DMS53 (cell line): Measurements from ENCODE around the gene GLMN.

Experiments used
- DNase-seq: peaks from one replicate; lab custom pipeline; 2025; lab: John Stamatoyannopoulos, UW

GLMN gene, protein sequence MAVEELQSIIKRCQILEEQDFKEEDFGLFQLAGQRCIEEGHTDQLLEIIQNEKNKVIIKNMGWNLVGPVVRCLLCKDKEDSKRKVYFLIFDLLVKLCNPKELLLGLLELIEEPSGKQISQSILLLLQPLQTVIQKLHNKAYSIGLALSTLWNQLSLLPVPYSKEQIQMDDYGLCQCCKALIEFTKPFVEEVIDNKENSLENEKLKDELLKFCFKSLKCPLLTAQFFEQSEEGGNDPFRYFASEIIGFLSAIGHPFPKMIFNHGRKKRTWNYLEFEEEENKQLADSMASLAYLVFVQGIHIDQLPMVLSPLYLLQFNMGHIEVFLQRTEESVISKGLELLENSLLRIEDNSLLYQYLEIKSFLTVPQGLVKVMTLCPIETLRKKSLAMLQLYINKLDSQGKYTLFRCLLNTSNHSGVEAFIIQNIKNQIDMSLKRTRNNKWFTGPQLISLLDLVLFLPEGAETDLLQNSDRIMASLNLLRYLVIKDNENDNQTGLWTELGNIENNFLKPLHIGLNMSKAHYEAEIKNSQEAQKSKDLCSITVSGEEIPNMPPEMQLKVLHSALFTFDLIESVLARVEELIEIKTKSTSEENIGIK

DNA sequence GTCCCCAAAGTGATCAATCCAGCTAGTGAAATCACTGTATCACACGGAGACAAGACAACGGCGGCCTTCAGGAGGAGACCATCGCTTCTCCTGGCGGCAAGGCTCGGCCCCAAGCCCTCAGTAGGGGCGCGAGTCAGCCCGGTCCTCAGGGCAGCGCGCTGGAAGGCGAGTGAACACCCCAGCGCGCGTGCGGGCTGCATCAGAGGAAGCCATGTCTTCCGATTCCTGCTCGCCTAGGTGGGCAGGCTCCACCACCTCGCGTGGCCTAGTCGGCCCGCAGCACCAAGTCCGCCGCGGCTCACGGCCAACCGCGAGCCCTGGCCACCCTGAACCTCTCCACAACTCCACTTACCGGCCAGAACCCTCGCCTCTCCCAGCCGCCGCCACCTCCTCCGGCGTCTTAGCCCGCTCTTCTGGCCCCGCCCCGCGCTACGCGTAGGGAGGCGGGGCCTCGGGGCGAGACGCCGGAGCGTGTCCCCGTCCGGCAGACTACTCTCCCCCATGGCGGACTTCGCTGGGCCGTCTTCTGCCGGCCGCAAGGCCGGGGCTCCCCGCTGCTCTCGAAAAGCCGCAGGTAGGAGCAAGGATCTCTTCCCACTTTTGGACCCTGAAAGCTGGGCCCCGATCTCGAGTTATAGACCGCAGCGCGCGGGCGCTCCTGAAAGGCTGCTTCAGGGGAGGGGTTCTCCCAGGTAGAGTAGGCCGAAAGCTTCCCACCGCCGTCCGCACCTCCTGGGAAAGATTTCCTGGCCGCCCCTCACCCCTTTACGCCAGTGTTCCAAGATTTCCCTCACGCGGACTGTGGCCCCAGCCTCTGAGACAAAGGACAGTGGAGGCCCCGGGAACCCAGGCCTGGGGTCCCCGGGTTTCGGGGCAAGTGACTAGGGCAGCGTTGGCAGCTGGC is at the start of gene GLMN, which contains the start of gene RPAP2:
Gene GLMN (minus strand): TSS at position 415 of the 904 bp plus-strand sequence. CDS start 988 bp downstream, outside the sequence.
Gene RPAP2 (plus strand): TSS at position 487 of the 904 bp plus-strand sequence. CDS start 15 bp downstream, at position 502.
- peak; percentile 98 for DNase-seq

DNA sequence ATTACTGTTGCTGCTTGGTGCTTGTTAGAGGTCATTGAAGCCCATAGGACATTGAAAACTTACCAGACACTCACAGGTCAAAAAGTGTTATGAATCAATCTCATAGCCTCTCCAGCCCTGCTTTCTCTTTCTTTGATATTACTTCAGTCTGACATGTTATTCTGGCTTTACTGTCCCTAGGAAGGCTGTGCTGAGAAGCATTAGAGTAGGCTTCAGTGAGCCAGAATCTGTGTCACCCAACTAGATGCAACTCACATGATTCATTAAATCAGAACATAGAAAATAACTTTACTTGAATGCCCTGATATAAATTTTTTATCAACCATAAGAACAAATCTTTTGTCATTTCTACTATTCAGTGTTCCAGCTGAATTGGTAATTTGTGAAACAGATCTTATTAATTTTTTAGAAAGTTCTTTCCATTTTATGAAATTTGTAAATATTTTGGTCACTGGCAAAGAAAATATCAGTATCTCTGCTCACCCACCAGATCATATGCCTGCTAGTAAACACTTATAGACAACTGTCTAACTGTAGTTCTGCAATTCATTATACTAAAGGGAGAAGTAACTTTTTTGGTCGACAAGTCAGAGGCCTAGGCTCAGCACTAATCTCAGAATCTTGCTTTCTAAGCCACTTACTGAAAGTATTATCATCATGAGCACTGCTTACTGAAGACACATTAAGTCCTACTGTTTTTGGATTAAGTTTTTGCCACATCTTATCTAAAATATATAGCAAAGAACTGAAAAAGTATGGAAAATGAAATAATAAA is 48.3 kb upstream of the GLMN start:
- no peak for DNase-seq

DNA sequence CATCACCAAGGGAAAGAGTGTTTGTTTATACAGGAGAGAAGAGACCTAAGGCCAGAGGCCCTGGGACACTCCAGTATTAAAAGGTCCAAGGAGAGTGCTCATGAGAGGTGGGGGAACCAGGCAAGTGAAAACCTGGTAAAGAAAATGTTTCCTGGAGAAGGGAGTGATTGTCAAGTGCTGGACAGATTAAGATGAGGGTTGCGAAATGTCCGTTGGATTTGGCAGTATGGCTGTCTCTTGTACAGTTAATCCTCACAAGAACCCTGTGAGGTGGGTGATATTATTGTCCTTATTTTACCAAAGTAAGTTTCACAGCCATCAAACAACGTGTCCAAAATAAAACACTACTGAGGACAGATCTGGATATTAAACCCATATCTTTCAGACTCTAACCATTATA is 44.3 kb upstream of the GLMN start:
- DNase-seq = no peak

DNA sequence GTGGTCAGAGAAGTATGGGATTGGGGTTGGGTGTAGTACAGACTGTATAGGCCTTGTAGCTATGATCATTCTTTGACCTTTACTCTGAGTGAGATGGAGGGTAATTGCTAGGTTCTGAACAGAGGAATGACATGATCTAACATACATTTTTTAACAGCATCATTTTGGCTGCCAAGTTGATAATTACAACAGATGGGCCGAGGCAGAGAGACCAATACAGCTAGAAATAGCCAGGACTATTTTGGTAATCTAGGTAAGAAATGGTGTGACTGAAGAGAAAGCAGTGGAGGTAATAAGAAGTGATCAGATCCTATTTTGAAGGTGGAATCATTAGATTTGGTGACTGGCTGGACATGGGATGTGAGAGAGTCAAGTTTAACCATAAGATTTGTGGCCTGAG is 43.6 kb upstream of the GLMN start:
- no peak for DNase-seq

DNA sequence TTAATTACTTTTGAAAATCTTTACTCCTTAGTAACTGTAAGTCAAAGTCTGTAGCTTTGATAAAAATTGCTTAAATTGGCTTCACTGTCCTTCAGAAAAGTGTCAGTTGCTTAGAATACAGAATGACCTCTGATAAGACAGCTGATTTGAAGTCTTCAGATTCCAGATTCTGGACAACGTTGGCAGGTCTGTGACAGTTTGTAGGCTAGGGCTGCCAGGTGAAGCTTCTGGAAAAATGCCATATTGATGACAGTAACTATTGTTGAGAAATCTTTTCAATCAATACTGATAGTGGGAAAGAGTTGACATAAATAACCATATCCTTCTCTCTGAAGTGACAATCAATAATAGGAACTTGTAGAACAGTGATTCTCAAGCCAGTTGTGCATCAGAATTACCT is 41.4 kb upstream of the GLMN start:
- DNase-seq = no peak

DNA sequence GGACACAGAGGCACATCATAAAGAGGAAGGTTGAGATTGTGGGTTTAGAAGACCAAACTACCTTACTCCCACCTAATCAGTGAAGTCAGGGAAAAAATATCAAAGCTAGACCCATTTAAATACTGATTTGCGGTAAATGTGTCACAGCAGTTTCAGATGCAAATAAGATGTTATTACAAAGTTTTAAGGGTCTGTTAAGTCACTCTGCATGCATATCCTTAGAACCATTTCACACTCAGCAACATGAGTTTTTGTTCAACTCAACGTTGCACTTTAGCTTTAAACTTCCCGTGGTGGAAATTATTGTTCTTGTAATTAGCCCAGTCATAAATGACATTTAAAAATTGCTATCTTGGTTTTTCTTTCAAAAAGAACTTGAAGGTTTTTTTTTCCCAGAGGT is 34.9 kb upstream of the GLMN start:
- no peak for DNase-seq

DNA sequence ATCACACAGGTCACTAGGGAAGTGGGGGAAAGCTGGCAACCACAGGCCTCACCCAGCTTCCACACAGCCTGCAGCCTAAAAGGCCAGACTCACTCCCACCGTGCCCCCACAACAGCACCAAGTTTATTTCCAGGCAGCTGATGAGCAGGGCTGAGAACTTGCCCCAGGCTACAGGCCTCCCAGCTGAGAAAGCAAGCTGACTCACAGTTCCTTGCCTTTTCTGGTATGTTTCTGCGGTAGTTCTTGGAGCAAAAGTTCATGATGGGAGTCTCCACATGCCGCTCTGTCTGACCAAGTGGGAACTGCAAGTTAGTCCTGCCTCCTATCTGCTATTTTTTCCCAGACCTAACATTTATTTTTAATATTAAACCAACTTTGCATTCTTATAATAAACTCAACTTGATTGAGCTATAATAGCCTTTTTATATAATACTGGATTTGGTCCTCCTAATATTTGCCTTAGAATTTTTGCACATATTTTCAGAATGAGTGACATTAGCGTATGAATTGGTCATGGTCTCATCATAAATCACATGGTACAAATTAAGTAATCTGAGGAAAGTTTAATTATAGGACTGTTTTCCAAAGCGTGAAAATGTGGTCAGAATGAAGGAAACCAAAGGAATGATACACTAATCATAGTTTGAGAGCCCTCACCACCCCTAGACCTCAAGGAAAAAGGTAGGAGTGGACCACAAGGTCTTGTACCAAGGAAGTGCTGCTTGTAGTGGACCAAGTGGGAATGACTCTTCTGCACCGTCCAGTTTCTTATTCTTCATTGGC is 30.8 kb upstream of the GLMN start:
- DNase-seq = no peak

DNA sequence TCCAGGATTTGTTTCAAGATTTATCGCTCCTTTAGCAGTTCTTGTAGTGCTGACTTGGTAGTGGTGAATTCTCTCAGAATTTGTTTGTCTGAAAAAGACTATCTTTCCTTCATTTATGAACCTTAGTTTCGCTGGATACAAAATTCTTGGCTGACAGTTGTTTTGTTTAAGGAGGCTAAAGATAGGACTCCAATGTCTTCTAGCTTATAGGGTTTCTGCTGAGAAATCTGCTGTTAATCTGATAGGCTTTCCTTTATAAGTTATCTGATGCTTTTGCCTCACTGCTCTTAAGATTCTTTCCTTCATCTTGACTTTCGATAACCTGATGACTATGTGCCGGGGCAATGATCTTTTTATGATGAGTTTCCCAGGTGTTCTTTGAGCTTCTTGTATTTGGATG is 29.0 kb upstream of the GLMN start:
- DNase-seq = no peak

DNA sequence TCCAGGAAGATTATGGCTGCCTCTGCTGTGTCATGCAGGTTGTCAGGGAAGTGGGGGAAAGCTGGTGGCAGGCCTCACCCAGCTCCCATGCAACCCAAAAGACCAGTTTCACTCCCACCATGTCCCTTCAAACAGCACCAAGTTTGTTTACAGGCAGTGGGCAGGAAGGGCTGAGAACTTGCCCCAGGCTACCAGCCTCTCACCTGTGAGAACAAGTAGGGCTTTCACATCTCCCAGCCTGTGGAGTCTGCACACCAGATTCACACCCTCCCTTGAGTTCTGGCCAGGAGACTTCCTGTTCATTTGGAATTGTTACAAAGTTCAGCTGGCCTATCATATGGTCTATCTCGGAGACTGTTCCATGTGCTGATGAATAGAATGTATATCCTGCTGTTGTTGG is 27.9 kb upstream of the GLMN start:
- no peak for DNase-seq

DNA sequence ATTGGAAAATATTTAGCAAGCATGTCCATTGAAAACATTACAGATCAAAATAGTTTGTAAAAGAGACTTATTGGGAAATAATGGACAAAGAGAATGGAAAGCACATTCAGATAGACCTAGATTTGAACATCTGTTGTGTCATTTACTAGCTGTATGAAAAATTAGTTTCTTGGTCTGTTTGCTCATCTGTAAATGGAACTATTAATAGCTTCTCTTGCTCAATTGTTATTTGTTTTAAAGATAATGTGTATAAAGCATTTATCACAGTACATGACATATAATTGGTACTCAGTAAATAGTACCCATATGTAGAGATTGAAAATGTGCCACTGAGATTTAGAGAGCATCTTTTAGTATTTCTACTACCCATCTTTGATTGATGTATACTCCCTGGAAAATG is 26.0 kb upstream of the GLMN start:
- DNase-seq = no peak

DNA sequence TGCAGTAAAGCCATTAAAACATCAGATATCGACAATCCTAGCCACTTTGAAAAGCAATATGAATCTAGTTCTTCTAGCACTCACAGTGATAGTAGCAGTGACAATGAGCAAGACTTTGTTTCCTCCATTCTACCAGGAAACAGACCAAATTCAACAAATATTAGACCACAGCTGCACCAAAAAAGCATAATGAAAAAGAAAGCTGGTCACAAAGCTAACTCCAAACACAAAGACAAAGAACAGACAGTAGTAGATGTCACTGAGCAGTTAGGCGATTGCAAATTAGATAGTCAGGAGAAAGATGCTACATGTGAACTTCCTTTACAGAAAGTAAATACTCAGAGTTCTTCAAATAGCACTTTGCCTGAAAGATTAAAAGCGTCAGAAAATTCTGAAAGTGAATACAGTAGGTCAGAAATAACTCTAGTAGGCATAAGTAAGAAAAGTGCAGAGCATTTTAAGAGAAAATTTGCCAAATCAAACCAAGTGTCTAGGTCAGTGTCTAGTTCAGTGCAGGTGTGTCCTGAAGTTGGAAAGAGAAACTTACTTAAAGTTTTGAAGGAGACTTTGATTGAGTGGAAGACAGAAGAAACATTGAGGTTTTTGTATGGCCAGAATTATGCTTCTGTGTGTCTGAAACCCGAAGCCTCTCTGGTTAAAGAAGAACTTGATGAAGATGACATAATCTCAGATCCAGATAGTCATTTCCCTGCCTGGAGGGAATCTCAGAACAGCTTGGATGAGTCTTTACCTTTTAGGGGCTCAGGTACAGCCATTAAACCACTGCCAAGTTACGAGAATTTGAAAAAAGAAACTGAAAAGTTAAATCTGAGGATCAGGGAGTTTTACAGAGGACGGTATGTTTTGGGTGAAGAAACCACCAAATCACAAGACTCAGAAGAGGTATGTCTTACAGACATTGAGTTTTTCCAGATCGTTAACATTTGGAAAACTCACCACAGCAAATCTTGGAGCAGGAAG is 25.0 kb upstream of the GLMN start:
- no peak for DNase-seq

DNA sequence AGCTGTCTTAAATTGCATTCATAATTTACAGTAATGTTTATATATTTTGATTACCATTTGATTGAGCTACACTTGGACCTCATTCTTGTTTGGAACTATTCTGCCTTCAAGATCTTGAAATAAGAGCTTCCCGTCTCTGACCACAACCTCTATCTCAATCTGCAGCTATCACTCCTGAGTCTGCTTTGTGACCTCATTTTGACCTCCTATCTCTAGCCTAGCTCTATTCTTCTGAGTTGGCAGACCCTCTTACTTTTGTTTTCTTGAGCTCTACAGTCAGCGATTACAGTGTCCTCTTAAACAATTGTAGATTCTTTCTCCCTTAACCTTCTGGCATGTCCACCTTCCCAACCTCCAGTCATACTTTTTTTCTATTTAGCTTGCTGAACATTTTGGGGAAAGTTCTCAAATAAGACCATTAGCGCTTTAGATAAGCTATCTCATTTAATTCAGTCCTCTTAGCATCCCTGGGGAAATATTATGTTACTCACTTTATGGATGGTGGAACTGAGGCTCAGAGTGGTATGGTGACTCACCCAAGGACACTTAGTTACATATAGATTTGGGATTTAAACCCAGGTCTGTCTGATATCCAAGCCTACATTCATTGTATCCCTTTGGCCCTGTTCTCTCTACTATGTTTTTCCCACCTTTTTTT is 19.2 kb upstream of the GLMN start:
- no peak for DNase-seq

DNA sequence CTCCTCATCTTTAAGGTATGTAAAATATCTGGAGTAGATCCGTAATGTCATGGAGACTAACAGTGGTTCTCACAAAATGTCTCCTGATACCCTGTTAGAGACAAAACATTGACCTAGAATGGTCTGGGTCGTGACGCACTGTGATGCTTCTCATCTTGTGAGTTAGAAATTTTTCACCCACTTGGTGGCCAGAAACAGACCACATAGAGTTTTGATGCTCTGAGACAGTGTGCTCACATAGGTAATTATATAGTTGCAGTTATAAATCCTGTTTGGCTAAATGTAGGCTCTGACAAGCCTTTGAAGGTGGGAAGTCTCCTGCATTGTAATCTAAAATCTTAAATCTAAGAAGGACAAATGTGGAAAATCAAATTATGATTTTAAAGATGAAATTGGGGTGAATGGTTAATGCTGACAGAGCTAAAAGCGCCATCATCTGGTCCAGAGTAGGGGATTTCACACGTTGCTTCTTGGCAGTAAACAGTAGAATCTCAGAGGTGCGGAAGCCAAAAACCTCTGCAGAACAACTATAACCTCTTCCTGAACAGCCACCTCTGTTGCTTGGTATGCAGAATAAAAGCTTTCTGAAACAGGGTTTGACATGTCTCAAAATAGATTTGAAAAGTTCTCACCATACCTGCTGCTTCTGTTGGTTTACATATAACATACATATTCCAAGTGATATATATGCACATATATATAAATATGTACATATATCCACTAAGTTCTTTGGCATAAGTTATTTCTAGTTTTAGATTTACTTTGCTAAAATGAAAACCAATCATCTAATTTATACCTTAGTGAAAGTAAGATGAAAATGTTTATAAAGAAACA is 17.2 kb upstream of the GLMN start:
- DNase-seq = no peak

DNA sequence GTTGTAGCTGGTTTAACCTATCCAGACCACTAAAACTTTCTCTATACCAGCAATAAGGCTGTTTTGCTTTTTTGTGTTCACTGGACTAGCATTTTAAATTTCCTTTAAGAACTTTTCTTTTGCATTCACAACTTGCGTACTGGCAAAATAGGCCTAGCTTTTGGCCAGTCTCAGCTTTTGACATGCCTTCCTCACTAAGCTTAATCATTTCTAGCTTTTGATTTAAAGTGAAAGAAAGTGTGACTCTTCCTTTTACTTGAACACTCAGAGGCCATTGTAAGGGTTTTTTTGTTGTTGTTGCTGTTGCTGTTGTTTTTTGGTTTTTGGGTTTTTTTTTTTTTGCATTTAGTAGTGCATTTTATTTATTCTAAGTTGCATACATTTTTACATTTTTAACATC is 15.2 kb upstream of the GLMN start:
- DNase-seq = no peak

DNA sequence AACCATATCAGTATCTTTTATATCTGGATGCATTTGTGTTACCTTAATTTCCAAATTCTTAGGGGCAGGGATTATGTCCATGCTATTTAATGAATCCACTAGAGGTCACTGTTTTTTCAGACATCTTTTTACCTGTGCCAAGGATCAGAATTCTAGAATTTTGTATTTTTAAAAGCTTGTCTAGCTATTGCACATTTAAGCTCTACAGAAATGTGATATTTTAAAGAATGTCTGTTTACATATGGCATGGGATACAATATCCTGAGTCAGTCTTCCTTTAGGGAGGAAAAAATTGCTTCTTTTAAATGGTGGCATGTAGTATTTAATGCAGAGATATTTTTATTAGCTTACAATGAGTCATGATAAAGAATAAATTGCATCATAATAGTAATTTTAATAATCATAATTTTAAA is 11.4 kb upstream of the GLMN start:
- DNase-seq = peak; percentile 76

DNA sequence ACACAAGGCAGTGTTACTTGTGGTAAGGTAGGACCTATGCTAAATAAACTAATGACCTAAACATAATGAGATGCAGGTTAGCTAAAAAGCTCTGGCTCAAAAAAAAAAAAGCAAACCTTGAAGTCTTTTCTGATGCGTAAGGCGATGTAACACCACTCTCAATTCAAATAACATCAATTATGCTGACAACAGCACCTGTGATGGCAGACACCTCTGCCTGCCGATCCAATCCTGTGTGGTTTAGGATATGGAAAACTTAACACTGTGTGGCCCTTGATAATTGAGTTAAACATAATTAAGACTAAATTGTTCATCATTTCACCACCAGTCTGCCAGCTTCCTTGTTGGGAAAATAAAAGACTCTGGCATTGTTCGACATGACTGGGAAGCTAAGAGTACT is 9.2 kb upstream of the GLMN start:
- peak; percentile 13 for DNase-seq

DNA sequence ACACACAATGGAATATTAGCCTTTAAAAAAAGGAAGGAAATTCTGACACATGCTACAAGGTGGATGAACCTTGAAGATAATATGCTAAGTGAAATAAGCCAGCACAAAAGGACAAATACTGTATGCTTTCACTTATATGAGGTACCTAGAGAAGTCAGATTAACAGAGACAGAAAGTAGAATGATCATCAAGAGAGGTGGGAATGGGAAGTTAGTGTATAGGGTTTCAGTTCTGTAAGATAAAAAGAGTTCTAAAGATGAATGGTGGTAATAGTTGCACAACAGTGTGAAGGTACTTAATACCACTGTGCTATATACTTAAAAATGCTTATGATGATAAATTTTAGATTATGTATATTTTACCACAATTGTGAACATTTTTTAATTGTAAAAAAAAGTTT is 7.2 kb upstream of the GLMN start:
- DNase-seq = no peak

DNA sequence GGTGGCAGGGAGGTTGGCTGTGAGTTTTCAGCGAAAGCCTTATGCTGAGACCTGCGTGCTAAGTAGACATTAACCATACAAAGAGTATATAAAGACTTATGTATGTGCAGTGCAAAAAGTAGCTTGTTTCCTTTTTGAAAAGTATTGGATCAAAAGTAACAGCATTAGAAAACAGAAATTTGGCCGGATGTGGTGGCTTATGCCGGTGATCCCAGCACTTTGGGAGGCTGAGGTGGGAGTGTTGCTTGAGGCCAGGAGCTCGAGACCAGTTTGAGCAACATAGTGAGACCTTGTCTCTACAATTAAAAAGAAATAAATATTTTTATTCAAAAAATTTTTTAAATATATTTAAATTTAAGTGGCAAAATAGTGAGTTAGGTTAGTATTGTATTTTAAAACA is 2.2 kb upstream of the GLMN start:
- DNase-seq = no peak
